Skeletal muscle cell (primary cell): ENCODE measurements around the gene HHIPL1.
A peak's percentile ranks its signal among the peaks of the same experiment; 100 is the strongest.

Source experiments
- DNase-seq: peaks from one replicate; pipeline ENCODE4 v3.0.0-alpha.2; 2010; ENCODE audit warnings: low read depth
- H3K4me3 ChIP-seq: 2 replicates; pipeline ENCODE4 v1.5.1; 2011; ENCODE audit warnings: low read depth, mild to moderate bottlenecking, control low read depth, low read length, moderate library complexity

The HHIPL1 gene

GRCh38 chr14:99644723-99645544 is at the start of gene HHIPL1:
HHIPL1 (plus strand) TSS chr14:99645129; CDS start chr14:99645208, 79 bp downstream.
- peak within 1 kb of the TSS; percentile 37 for H3K4me3 ChIP-seq
- no peak for DNase-seq

- no peak for DNase-seq
- no peak overlapping the region for H3K4me3 ChIP-seq
These were observed 49.4 kb upstream of the HHIPL1 start for GRCh38 chr14:99595524-99595923.

GRCh38 chr14:99596071-99596627 is 48.8 kb upstream of the HHIPL1 start:
- no peak for DNase-seq
- no peak overlapping the region for H3K4me3 ChIP-seq

- DNase-seq, result no peak
- no peak overlapping the region for H3K4me3 ChIP-seq
These were observed 48.2 kb upstream of the HHIPL1 start for GRCh38 chr14:99596772-99597171.

GRCh38 chr14:99597911-99598600 is 46.9 kb upstream of the HHIPL1 start:
- H3K4me3 ChIP-seq, result no peak overlapping the region
- DNase-seq, result no peak

- H3K4me3 ChIP-seq, result no peak overlapping the region
- DNase-seq, result no peak
These were observed 46.2 kb upstream of the HHIPL1 start for GRCh38 chr14:99598774-99599173.

GRCh38 chr14:99599393-99599792 is 45.5 kb upstream of the HHIPL1 start:
- H3K4me3 ChIP-seq, result no peak overlapping the region
- no peak for DNase-seq

GRCh38 chr14:99600232-99600888 is 44.6 kb upstream of the HHIPL1 start:
- no peak for DNase-seq
- no peak overlapping the region for H3K4me3 ChIP-seq

GRCh38 chr14:99601361-99601831 is 43.5 kb upstream of the HHIPL1 start:
- no peak overlapping the region for H3K4me3 ChIP-seq
- DNase-seq, result no peak

GRCh38 chr14:99602054-99602787 is 42.7 kb upstream of the HHIPL1 start:
- H3K4me3 ChIP-seq, result no peak overlapping the region
- no peak for DNase-seq

- H3K4me3 ChIP-seq, result no peak overlapping the region
- DNase-seq, result no peak
These were observed 42.0 kb upstream of the HHIPL1 start for GRCh38 chr14:99602788-99603415.

- no peak for DNase-seq
- peak within 1 kb of the TSS; percentile 72 for H3K4me3 ChIP-seq
These were observed 41.3 kb upstream of the HHIPL1 start, which contains the start of gene CCDC85C for GRCh38 chr14:99603471-99604277. CCDC85C (minus strand) TSS chr14:99604207; CDS start chr14:99603959, 248 bp downstream.

- peak; percentile 85 for DNase-seq
- peak overlapping the region; percentile 72 for H3K4me3 ChIP-seq
These were observed 40.6 kb upstream of the HHIPL1 start for GRCh38 chr14:99604278-99604765.

GRCh38 chr14:99604766-99605298 is 40.1 kb upstream of the HHIPL1 start:
- peak overlapping the region; percentile 72 for H3K4me3 ChIP-seq
- no peak for DNase-seq

- DNase-seq, result no peak
- H3K4me3 ChIP-seq, result peak overlapping the region; percentile 72
These were observed 39.5 kb upstream of the HHIPL1 start for GRCh38 chr14:99605299-99605961.

- H3K4me3 ChIP-seq, result no peak overlapping the region
- no peak for DNase-seq
These were observed 38.6 kb upstream of the HHIPL1 start for GRCh38 chr14:99606359-99606758.

GRCh38 chr14:99608591-99608990 is 36.3 kb upstream of the HHIPL1 start:
- no peak for DNase-seq
- H3K4me3 ChIP-seq, result no peak overlapping the region
